MM.1S (cell line): ENCODE results near the gene MIOX.

ENCODE experiments used
- EZH2phosphoT487 ChIP-seq: fragments of 300-600 bp; sonication (generic); IDR thresholded peaks from 2 replicates; pipeline ENCODE4 v1.6.1; 2018; ENCODE audit warnings: antibody characterized with exemption, low read length
- TF ChIP-seq, protein P1 (sequence below): fragments of 300-600 bp; sonication (generic); IDR thresholded peaks from 2 replicates; pipeline ENCODE4 v1.5.1; 2016; ENCODE audit warnings: antibody characterized with exemption, low read length, mixed read lengths

DNA sequence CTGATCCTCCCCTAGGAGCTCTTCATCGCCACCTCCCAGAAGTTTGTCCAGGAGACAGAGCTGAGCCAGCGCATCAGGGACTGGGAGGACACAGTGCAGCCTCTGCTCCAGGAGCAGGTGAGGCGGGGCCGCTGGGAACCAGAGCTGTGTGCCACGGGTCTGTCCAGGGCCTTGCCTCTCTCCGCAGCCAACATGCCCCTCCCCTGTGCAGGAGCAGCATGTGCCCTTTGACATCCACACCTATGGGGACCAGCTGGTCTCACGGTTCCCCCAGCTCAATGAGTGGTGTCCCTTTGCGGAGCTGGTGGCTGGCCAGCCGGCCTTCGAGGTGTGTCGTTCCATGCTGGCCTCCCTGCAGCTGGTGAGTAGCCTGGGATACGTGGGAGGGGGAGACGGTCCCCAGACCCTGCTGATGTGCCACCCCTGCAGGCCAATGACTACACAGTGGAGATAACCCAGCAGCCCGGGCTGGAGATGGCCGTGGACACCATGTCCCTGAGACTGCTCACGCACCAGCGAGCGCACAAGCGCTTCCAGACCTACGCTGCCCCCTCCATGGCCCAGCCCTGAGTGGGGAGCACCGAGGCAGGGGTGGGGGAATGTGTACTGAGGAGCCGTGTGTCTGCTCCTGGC is 36.3 kb downstream of the MIOX start:
- TF ChIP-seq, protein P1, sequence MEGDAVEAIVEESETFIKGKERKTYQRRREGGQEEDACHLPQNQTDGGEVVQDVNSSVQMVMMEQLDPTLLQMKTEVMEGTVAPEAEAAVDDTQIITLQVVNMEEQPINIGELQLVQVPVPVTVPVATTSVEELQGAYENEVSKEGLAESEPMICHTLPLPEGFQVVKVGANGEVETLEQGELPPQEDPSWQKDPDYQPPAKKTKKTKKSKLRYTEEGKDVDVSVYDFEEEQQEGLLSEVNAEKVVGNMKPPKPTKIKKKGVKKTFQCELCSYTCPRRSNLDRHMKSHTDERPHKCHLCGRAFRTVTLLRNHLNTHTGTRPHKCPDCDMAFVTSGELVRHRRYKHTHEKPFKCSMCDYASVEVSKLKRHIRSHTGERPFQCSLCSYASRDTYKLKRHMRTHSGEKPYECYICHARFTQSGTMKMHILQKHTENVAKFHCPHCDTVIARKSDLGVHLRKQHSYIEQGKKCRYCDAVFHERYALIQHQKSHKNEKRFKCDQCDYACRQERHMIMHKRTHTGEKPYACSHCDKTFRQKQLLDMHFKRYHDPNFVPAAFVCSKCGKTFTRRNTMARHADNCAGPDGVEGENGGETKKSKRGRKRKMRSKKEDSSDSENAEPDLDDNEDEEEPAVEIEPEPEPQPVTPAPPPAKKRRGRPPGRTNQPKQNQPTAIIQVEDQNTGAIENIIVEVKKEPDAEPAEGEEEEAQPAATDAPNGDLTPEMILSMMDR: no peak
- TF ChIP-seq EZH2phosphoT487: no peak
